ENCODE data around the gene ZNF485.

ZNF485 gene

DNA sequence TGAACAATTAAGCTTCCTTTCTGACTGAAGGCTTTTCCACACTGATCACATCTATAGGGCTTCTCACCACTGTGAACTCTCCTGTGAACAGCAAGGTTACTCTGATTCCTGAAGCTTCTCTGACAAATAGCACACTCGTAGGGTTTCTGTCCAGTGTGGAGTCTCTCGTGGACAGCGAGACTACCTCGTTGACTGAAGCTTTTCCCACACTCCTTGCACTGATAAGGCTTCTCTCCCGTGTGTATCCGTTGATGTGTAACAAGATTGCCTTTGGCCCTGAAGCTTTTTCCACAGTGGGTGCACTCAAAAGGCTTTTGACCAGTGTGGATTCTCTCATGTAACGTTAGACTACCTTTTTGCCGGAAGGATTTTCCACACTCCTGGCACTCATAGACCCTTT lies 38.0 kb downstream of the ZNF485 start:
- POLR2A ChIA-PET, result no interaction called here
- DNase-seq (ENCODE audit: low read depth, low spot score), result no peak
- CTCF ChIA-PET, result no interaction called here
- no peak overlapping the region for H3K4me3 ChIP-seq (ENCODE audit: low read depth, low read length)
- no peak for TF ChIP-seq CTCF (IDR thresholded peaks at IDR 0.05; ENCODE audit: insufficient read depth, low read length, missing control alignments)

- no peak for TF ChIP-seq CTCF (IDR thresholded peaks at IDR 0.05; ENCODE audit: insufficient read depth, low read length, missing control alignments)
- POLR2A ChIA-PET, result no interaction called here
- no peak overlapping the region for H3K4me3 ChIP-seq (ENCODE audit: low read depth, low read length)
- no peak for DNase-seq (ENCODE audit: low read depth, low spot score)
- CTCF ChIA-PET, result no interaction called here
Measured at GRCh38 chr10:43645866-43646265, 39.6 kb downstream of the ZNF485 start.

DNA sequence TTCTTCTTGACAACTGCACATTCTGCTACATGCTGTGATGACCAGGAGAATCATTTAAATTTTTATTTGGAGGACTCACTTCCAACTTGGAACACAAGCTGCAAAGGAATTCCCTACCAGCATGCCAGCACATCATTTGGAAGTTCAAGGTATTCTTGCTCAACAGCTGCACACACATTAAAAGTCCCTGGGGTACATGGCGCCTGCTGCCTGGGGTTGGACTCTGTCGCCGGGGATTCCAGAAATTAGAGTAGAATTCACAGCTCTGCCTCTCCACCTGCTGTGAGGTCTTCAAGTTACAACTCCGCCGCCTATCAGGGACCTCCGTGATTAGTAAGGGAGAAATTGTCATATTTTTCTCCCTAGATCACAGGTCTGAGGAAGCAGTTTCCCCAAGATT lies 41.3 kb downstream of the ZNF485 start:
- CTCF ChIA-PET, result interaction anchor here (1.3 kb wide), 1 partner anchor 20 kb away, joined by 3 read pairs; no protein-coding TSS in a partner anchor

DNA sequence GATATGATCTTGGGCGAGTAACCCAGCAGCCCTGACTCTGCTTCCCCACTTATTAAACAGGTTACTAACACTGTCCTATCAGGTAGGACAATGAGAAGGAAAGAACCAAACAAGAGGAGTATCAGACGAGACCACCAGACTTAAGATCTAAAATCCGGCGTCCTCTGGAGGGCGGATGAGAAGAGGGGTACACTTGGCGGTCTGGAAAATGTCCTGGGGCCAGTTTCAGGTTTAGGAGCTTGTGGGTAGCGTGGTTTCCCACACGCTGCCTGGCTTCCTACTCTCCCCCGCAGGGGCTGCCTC lies 41.8 kb downstream of the ZNF485 start:
- no peak for TF ChIP-seq CTCF (IDR thresholded peaks at IDR 0.05; ENCODE audit: insufficient read depth, low read length, missing control alignments)
- POLR2A ChIA-PET, result interaction anchor here (1.1 kb wide), 1 partner anchor 74 kb away, joined by 3 read pairs; the partner anchor contains the start of gene ZNF239
- peak overlapping the region; percentile 78 for H3K4me3 ChIP-seq (ENCODE audit: low read depth, low read length)
- CTCF ChIA-PET, result interaction anchor here (1.3 kb wide), 1 partner anchor 20 kb away, joined by 3 read pairs; no protein-coding TSS in a partner anchor
- DNase-seq (ENCODE audit: low read depth, low spot score), result no peak

More for the DNA sequence above, 41.3 kb downstream of the ZNF485 start:
- TF ChIP-seq CTCF (IDR thresholded peaks at IDR 0.05; ENCODE audit: insufficient read depth, low read length, missing control alignments), result no peak
- no peak overlapping the region for H3K4me3 ChIP-seq (ENCODE audit: low read depth, low read length)
- POLR2A ChIA-PET, result no interaction called here
- DNase-seq (ENCODE audit: low read depth, low spot score), result no peak

- POLR2A ChIA-PET, result interaction anchor here (0.9 to 1.1 kb wide), 2 partner anchors 75 to 76 kb away, joined by 3 read pairs; partner anchors contain the start of gene ZNF239
- peak within 1 kb of the TSS; percentile 78 for H3K4me3 ChIP-seq (ENCODE audit: low read depth, low read length)
- no peak for TF ChIP-seq CTCF (IDR thresholded peaks at IDR 0.05; ENCODE audit: insufficient read depth, low read length, missing control alignments)
- CTCF ChIA-PET, result interaction anchor here (1.3 kb wide), 2 partner anchors 10 to 21 kb away, joined by 3 to 4 read pairs; no protein-coding TSS in a partner anchor
- DNase-seq (ENCODE audit: low read depth, low spot score), result no peak
Measured at GRCh38 chr10:43648398-43649184, 42.4 kb downstream of the ZNF485 start, which contains the start of gene ZNF32. Gene ZNF32 (minus strand): TSS chr10:43648881. CDS start chr10:43646133, 2,748 bp downstream.

DNA sequence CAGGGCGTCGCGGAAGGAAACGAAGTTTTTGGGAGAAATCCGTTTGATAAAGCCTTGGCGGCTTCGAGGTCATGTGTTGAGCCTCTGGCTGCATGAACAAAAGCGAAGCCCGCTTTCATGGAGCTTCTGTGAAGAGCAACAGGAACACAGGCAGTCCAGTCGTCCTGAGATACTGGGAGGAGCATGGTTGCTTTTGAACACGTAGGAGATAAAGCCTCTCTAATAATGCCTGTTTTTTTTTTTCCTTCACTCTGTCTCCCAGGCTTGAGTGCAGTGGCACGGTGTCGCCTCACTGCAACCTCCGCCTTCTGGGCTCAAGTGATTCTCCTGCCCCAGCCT lies 42.9 kb downstream of the ZNF485 start:
- CTCF ChIA-PET, result interaction anchor here (1.0 to 1.3 kb wide), 2 partner anchors 9 to 662 kb away, joined by 3 to 4 read pairs; no protein-coding TSS in a partner anchor

More for the DNA sequence above, 42.9 kb downstream of the ZNF485 start:
- DNase-seq (ENCODE audit: low read depth, low spot score), result no peak
- no peak for TF ChIP-seq CTCF (IDR thresholded peaks at IDR 0.05; ENCODE audit: insufficient read depth, low read length, missing control alignments)
- POLR2A ChIA-PET, result interaction anchor here (0.9 to 1.1 kb wide), 2 partner anchors 75 to 76 kb away, joined by 3 read pairs; partner anchors contain the start of gene ZNF239
- peak overlapping the region; percentile 78 for H3K4me3 ChIP-seq (ENCODE audit: low read depth, low read length)

Measured in AG04449 (cell line).